SK-N-SH (cell line): Measurements from ENCODE around the gene AXIN1. TPM values are rescaled to one million over a fixed set of nuclear protein-coding genes. Genes with fewer than 3 reads are reported as not detected.

Experiments used
- CTCF ChIA-PET: fragments of 300-600, 350-600 bp; formaldehyde crosslinking; extraction: SDS; loops from one replicate; lab custom pipeline; 2021; lab: Yijun Ruan, JAX
- POLR2A ChIA-PET: fragments of 350-600 bp; sonication (Branson Sonifier 250); formaldehyde crosslinking; extraction: SDS; loops from one replicate; lab custom pipeline; 2020; ENCODE audit warnings: antibody characterized with exemption, inconsistent platforms; lab: Yijun Ruan, JAX
- DNase-seq: peaks from one replicate; pipeline ENCODE4 v3.0.0; 2012
- H2AFZ ChIP-seq: fragments of 200-600 bp; sonication (generic); 2 replicates; pipeline ENCODE4 v1.8.1; 2016; ENCODE audit warnings: antibody characterized with exemption, mild to moderate bottlenecking, low read depth
- H3F3A ChIP-seq: fragments of 200-600 bp; sonication (generic); replicated peaks from 2 replicates; pipeline ENCODE3; 2016; ENCODE audit warnings: antibody characterized with exemption, mild to moderate bottlenecking; ENCODE audit not compliant: insufficient read depth
- H3K27ac ChIP-seq, 2 experiments: fragments of 200-500 bp in 1 of 2; fragments of 200-600 bp in 1 of 2; sonication (Bioruptor generic) in 1 of 2; sonication (generic), shearing (Covaris generic) in 1 of 2; 2 replicates each; pipeline versions ENCODE4 v1.5.1 to v1.6.1; 2014 to 2016; ENCODE audit warnings: low read depth in 2 of 2, inconsistent platforms in 1 of 2, low read length in 1 of 2, mild to moderate bottlenecking in 1 of 2, mixed read lengths in 1 of 2
- H3K27me3 ChIP-seq: fragments of 200-600 bp; sonication (generic), shearing (Covaris generic); 2 replicates; pipeline ENCODE4 v1.6.1; 2016; ENCODE audit warnings: mixed run types; ENCODE audit not compliant: insufficient read depth
- H3K36me3 ChIP-seq, 2 experiments: fragments of 200-500 bp in 1 of 2; fragments of 200-600 bp in 1 of 2; sonication (Bioruptor generic) in 1 of 2; sonication (generic) in 1 of 2; replicated peaks in 1 of 2; 2 replicates each; pipeline versions ENCODE3 to v1.5.1; 2014 to 2016; ENCODE audit warnings: low read length in 1 of 2, mild to moderate bottlenecking in 1 of 2; ENCODE audit not compliant: insufficient read depth in 2 of 2, control insufficient read depth in 1 of 2
- H3K4me1 ChIP-seq, 2 experiments: fragments of 200-500 bp in 1 of 2; fragments of 200-600 bp in 1 of 2; sonication (Bioruptor generic) in 1 of 2; sonication (generic), shearing (Covaris generic) in 1 of 2; 2 replicates each; pipeline versions ENCODE4 v1.5.1 to v1.6.1; 2014 to 2016; ENCODE audit warnings: low read depth in 1 of 2, low read length in 1 of 2, mixed run types in 1 of 2; ENCODE audit not compliant: insufficient read depth in 2 of 2, control insufficient read depth in 1 of 2
- H3K4me2 ChIP-seq: fragments of 200-600 bp; sonication (generic), shearing (Covaris generic); 2 replicates; pipeline ENCODE4 v1.6.1; 2017; ENCODE audit warnings: mixed run types
- H3K4me3 ChIP-seq, 2 experiments: fragments of 200-500 bp in 1 of 2; fragments of 200-600 bp in 1 of 2; sonication (Bioruptor generic) in 1 of 2; sonication (generic), shearing (Covaris generic) in 1 of 2; 2 replicates each; pipeline versions ENCODE4 v1.5.1 to v1.8.1; 2014 to 2016; ENCODE audit warnings: low read depth in 2 of 2, inconsistent platforms in 1 of 2, low read length in 1 of 2, mild to moderate bottlenecking in 1 of 2, mixed read lengths in 1 of 2, moderate library complexity in 1 of 2
- H3K79me2 ChIP-seq: fragments of 200-600 bp; sonication (generic); 2 replicates; pipeline ENCODE4 v1.8.1; 2017; ENCODE audit warnings: mild to moderate bottlenecking; ENCODE audit not compliant: insufficient read depth
- H3K9ac ChIP-seq: fragments of 200-600 bp; sonication (generic); 2 replicates; pipeline ENCODE4 v1.6.1; 2017; ENCODE audit warnings: mixed run types
- H3K9me2 ChIP-seq: fragments of 200-600 bp; sonication (generic); 2 replicates; pipeline ENCODE4 v1.6.1; 2017; ENCODE audit warnings: mixed run types
- H3K9me3 ChIP-seq: fragments of 200-600 bp; sonication (generic); 2 replicates; pipeline ENCODE4 v1.6.1; 2017; ENCODE audit warnings: mixed run types, mild to moderate bottlenecking, moderate library complexity
- H4K20me1 ChIP-seq: fragments of 200-600 bp; sonication (generic); 2 replicates; pipeline ENCODE4 v1.6.1; 2017; ENCODE audit warnings: mild to moderate bottlenecking, mixed run types; ENCODE audit not compliant: insufficient read depth
- CHD2 ChIP-seq: fragments of 150-350 bp; IDR thresholded peaks from 2 replicates; pipeline ENCODE4 v1.6.1; 2018; ENCODE audit warnings: low read length; ENCODE audit not compliant: partially characterized antibody
- ELF1 ChIP-seq: IDR thresholded peaks from 2 replicates; pipeline ENCODE4 v1.4.0; 2012
- FOXJ3 ChIP-seq: sonication (generic); formaldehyde crosslinking; IDR thresholded peaks from 2 replicates; pipeline ENCODE4 v1.5.1; 2020; ENCODE audit warnings: mild to moderate bottlenecking, missing genetic modification reagents
- JUND ChIP-seq: IDR thresholded peaks from 2 replicates; pipeline ENCODE4 v1.4.0; 2012
- MXI1 ChIP-seq: IDR thresholded peaks from 2 replicates; pipeline ENCODE4 v1.6.1; 2012; ENCODE audit warnings: mild to moderate bottlenecking, low read depth, low read length, improper control_type of control experiment
- NRF1 ChIP-seq: IDR thresholded peaks from 2 replicates; pipeline ENCODE4 v1.6.1; 2012; ENCODE audit warnings: low read depth, mild to moderate bottlenecking, low read length
- SIN3A ChIP-seq: IDR thresholded peaks from 2 replicates; pipeline ENCODE4 v1.6.1; 2012; ENCODE audit warnings: low read depth, mild to moderate bottlenecking, low read length, moderate library complexity, borderline replicate concordance
- SMC3 ChIP-seq: IDR thresholded peaks from 2 replicates; pipeline ENCODE4 v1.6.1; 2012; ENCODE audit warnings: low read depth, low read length, improper control_type of control experiment
- TAF1 ChIP-seq: IDR thresholded peaks from 2 replicates; pipeline ENCODE4 v1.6.1; 2012; ENCODE audit warnings: low read depth, mild to moderate bottlenecking, low read length, moderate library complexity, borderline replicate concordance
- TEAD4 ChIP-seq: IDR thresholded peaks from 2 replicates; pipeline ENCODE4 v1.4.0; 2012; ENCODE audit warnings: mild to moderate bottlenecking, borderline replicate concordance; ENCODE audit not compliant: insufficient read depth
- WGBS: methylation state at CpG from one replicate; pipeline ENCODE4 v1.1.6; 2017; ENCODE audit warnings: low lambda C conversion rate; 5-methylcytosine and 5-hydroxymethylcytosine counted together
- polyA plus RNA-seq, 3 experiments: library from polyadenylated mRNA; depleted of rRNA; stranded (reverse); fragments of >200 nt; gene quantifications; 2 replicates each; pipeline ENCODE4 v1.2.3, GENCODE V29; 2012
- TF ChIP-seq, protein P1 (sequence below): fragments of 200-600 bp; sonication (generic); IDR thresholded peaks from 2 replicates; pipeline ENCODE4 v1.6.1; 2017; ENCODE audit warnings: antibody characterized with exemption, mild to moderate bottlenecking, moderate library complexity
- TF ChIP-seq, protein P2 (sequence below): fragments of 150-350 bp; IDR thresholded peaks from 2 replicates; pipeline ENCODE4 v1.6.1; 2017; ENCODE audit warnings: antibody characterized with exemption, low read length, low read depth, borderline replicate concordance
- TF ChIP-seq, protein P3 (sequence below): IDR thresholded peaks from 2 replicates; pipeline ENCODE4; 2012
- TF ChIP-seq, protein P4 (sequence below): IDR thresholded peaks from 2 replicates; pipeline ENCODE4 v1.4.0; 2012; ENCODE audit warnings: low read depth
- TF ChIP-seq, protein P5 (sequence below): IDR thresholded peaks from 2 replicates; pipeline ENCODE4 v1.4.0; 2012; ENCODE audit warnings: low read depth, borderline replicate concordance
- TF ChIP-seq, protein P6 (sequence below): fragments of 150-350 bp; IDR thresholded peaks from 2 replicates; pipeline ENCODE4 v1.6.1; 2016; ENCODE audit warnings: mild to moderate bottlenecking, low read depth, low read length
- TF ChIP-seq, protein P7 (sequence below): IDR thresholded peaks from 2 replicates; pipeline ENCODE4 v1.6.1; 2012; ENCODE audit warnings: mild to moderate bottlenecking, low read depth, low read length, moderate library complexity

Gene AXIN1
- polyA plus RNA-seq, 1 of the 3 experiments (the other 2 are of a cell fraction): 19.9 TPM

DNA sequence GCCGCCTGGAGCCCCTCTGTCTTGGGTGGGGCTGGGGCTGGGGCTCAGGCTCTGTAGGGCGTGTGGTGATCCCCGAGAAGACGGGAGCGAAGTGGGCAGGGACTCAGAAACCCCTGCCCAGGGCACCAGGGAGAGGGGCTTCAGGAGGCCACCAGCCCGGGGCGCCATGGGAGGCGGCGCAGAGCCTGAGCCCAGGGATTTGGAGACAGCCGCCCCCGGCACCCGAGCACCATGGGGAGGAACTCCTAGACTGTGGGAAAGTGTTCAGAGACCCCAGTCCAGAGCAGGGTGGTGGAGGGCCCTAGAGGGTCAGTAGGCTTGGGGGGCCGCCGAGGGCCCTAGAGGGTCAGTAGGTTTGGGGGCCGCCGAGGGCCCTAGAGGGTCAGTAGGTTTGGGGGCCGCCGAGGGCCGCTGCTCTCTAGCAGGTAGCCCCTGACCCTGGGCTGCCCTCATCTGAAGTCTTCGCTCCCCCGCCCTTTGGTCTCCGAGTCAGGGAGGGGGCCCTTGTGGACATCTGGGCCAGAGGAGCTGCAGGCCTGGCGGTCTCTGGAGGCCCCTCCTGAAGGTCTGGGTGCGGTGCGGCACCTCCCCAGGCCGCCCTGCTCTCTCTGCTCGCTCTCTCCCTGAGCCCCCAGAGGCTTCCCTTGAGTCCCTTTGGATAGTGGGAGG lies 71.4 kb downstream of the AXIN1 start:
- TF ChIP-seq SIN3A (no peak), MXI1 (no peak), TAF1 (no peak), NRF1 (no peak), TEAD4 (no peak), FOXJ3 (CRISPR knock-in tag) (no peak), JUND (no peak), CHD2 (no peak), SMC3 (no peak), ELF1 (no peak)
- TF ChIP-seq, protein P1, sequence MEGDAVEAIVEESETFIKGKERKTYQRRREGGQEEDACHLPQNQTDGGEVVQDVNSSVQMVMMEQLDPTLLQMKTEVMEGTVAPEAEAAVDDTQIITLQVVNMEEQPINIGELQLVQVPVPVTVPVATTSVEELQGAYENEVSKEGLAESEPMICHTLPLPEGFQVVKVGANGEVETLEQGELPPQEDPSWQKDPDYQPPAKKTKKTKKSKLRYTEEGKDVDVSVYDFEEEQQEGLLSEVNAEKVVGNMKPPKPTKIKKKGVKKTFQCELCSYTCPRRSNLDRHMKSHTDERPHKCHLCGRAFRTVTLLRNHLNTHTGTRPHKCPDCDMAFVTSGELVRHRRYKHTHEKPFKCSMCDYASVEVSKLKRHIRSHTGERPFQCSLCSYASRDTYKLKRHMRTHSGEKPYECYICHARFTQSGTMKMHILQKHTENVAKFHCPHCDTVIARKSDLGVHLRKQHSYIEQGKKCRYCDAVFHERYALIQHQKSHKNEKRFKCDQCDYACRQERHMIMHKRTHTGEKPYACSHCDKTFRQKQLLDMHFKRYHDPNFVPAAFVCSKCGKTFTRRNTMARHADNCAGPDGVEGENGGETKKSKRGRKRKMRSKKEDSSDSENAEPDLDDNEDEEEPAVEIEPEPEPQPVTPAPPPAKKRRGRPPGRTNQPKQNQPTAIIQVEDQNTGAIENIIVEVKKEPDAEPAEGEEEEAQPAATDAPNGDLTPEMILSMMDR: no peak
- TF ChIP-seq, protein P2, sequence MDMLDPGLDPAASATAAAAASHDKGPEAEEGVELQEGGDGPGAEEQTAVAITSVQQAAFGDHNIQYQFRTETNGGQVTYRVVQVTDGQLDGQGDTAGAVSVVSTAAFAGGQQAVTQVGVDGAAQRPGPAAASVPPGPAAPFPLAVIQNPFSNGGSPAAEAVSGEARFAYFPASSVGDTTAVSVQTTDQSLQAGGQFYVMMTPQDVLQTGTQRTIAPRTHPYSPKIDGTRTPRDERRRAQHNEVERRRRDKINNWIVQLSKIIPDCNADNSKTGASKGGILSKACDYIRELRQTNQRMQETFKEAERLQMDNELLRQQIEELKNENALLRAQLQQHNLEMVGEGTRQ: no peak
- TF ChIP-seq, protein P3, sequence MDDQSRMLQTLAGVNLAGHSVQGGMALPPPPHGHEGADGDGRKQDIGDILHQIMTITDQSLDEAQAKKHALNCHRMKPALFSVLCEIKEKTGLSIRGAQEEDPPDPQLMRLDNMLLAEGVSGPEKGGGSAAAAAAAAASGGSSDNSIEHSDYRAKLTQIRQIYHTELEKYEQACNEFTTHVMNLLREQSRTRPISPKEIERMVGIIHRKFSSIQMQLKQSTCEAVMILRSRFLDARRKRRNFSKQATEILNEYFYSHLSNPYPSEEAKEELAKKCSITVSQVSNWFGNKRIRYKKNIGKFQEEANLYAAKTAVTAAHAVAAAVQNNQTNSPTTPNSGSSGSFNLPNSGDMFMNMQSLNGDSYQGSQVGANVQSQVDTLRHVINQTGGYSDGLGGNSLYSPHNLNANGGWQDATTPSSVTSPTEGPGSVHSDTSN: no peak
- TF ChIP-seq, protein P4, sequence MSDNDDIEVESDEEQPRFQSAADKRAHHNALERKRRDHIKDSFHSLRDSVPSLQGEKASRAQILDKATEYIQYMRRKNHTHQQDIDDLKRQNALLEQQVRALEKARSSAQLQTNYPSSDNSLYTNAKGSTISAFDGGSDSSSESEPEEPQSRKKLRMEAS: no peak
- TF ChIP-seq, protein P5, sequence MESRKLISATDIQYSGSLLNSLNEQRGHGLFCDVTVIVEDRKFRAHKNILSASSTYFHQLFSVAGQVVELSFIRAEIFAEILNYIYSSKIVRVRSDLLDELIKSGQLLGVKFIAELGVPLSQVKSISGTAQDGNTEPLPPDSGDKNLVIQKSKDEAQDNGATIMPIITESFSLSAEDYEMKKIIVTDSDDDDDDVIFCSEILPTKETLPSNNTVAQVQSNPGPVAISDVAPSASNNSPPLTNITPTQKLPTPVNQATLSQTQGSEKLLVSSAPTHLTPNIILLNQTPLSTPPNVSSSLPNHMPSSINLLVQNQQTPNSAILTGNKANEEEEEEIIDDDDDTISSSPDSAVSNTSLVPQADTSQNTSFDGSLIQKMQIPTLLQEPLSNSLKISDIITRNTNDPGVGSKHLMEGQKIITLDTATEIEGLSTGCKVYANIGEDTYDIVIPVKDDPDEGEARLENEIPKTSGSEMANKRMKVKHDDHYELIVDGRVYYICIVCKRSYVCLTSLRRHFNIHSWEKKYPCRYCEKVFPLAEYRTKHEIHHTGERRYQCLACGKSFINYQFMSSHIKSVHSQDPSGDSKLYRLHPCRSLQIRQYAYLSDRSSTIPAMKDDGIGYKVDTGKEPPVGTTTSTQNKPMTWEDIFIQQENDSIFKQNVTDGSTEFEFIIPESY: no peak
- TF ChIP-seq, protein P6, sequence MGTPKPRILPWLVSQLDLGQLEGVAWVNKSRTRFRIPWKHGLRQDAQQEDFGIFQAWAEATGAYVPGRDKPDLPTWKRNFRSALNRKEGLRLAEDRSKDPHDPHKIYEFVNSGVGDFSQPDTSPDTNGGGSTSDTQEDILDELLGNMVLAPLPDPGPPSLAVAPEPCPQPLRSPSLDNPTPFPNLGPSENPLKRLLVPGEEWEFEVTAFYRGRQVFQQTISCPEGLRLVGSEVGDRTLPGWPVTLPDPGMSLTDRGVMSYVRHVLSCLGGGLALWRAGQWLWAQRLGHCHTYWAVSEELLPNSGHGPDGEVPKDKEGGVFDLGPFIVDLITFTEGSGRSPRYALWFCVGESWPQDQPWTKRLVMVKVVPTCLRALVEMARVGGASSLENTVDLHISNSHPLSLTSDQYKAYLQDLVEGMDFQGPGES: no peak
- TF ChIP-seq, protein P7, sequence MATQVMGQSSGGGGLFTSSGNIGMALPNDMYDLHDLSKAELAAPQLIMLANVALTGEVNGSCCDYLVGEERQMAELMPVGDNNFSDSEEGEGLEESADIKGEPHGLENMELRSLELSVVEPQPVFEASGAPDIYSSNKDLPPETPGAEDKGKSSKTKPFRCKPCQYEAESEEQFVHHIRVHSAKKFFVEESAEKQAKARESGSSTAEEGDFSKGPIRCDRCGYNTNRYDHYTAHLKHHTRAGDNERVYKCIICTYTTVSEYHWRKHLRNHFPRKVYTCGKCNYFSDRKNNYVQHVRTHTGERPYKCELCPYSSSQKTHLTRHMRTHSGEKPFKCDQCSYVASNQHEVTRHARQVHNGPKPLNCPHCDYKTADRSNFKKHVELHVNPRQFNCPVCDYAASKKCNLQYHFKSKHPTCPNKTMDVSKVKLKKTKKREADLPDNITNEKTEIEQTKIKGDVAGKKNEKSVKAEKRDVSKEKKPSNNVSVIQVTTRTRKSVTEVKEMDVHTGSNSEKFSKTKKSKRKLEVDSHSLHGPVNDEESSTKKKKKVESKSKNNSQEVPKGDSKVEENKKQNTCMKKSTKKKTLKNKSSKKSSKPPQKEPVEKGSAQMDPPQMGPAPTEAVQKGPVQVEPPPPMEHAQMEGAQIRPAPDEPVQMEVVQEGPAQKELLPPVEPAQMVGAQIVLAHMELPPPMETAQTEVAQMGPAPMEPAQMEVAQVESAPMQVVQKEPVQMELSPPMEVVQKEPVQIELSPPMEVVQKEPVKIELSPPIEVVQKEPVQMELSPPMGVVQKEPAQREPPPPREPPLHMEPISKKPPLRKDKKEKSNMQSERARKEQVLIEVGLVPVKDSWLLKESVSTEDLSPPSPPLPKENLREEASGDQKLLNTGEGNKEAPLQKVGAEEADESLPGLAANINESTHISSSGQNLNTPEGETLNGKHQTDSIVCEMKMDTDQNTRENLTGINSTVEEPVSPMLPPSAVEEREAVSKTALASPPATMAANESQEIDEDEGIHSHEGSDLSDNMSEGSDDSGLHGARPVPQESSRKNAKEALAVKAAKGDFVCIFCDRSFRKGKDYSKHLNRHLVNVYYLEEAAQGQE: no peak
- TF ChIP-seq, all 33 proteins: peak for 0
- Histone ChIP-seq H3K27ac (no peak overlapping the region), H3K4me1 (peaks cover 0 to 5% of the 10 kb centered on the region in 2 experiments; a peak in 1 of 4 replicates), H3K4me3 (peak overlapping the region; percentile 50 to 61), H3F3A (peaks cover 3% of the 10 kb centered on the region), H4K20me1 (no peaks in the 10 kb centered on the region), H3K4me2 (peak overlapping the region; percentile 82), H3K9ac (peak overlapping the region; percentile 56), H3K27me3 (no peaks in the 10 kb centered on the region), H3K36me3 (no peaks in the 10 kb centered on the region), H3K9me2 (no peaks in the 10 kb centered on the region), H3K9me3 (no peaks in the 10 kb centered on the region), H3K79me2 (no peaks in the 10 kb centered on the region), H2AFZ (peak overlapping the region; percentile 78; the same call in 1 of the 2 replicates)
- DNase-seq: no peak
- ChIA-PET POLR2A (no interaction called here), CTCF (interaction anchor here (0.9 to 1.1 kb wide), 2 partner anchors 70 to 81 kb away, joined by 3 to 5 read pairs; no protein-coding TSS in a partner anchor)
- WGBS: 65% methylated on average over 13 of the region's 27 CpGs
